Stimulated activated CD8-positive, alpha-beta memory T cell treated with anti-CD3 and anti-CD28 coated beads, Interleukin-15, amount 100 ng/mL, for 24 hours (primary cell): ENCODE data around the gene NOSIP.

Experiments used
- DNase-seq: peaks from one replicate; pipeline ENCODE4 v3.0.0-alpha.2; 2020; ENCODE audit warnings: low read depth

NOSIP gene

DNA sequence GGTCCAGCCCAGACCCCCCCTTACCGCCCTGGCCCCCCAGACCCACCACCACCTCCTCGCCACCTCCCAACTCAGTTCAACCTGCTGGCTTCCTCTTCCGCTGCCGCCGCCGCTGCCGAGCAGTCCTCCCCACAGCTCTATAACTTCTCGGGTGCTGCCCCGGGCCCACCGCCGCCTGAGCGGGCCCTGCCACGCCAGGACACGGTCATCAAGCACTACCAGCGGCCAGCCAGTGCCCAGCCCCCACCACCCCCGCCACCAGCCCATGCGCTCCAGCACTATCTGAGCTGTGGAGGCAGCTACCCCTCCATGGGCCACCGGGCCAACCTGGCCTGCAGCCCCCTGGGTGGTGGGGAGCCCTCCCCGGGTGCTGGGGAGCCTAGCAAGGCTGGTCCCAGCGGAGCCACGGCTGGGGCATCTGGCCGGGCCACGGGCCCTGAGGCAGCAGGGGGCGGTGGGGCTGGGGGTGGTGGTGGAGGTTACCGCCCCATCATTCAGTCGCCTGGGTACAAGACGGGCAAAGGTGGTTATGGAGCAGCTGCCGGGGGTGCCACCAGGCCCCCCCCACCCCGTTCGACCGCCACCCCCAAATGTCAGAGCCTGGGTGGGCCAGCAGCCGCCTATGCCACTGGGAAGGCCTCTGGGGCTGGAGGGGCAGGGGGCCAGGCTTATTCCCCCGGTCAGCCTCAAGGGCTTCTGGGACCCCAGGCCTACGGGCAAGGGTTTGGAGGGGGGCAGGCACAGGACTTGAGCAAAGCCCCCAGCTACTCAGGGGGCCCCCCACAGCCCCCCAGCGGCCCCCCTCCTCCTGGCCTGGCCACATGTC, 14.8 kb upstream of the NOSIP start:
- DNase-seq: no peak

- no peak for DNase-seq
These were observed 14.0 kb upstream of the NOSIP start for GRCh38 chr19:49594157-49594992.

- DNase-seq: peak; percentile 80
These were observed 13.1 kb upstream of the NOSIP start for GRCh38 chr19:49593233-49594113.

DNA sequence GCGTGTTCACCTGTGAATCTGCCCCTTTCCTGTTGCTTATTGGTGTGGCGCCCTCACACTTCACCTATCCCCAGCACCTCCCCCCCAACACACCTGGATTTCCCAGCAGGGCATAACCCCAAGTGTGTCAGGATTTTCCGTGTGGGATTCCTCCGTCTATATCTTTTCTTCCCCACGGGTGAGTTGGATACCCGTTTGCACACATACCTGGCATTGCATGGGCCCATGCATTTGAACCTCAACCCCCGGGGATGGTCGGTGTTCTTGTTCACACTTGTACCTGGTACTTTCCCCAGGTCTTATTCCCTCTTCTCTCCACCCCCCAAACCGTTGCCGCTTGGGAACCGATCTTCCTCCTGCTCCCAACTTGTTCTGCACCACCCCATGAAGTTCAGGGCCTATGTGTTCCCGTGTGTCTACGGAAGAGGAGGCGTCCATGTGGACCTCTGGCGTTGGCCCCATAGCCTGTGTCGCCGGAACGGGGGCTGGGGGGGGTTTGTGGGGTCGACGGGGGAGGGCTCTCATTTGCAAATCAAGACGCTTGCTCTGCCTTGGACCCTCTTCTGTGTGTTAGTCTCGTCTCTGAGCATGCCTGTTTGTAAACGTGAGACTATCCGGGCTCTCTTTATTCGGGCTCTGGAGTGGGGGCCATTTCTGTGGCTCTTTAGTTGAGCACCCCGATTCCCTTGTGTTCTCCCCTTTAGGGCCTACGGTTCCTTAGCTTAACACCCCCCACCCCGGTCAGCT, 12.3 kb upstream of the NOSIP start:
- DNase-seq: no peak

- DNase-seq: no peak
These were observed 11.6 kb upstream of the NOSIP start for GRCh38 chr19:49591731-49592485.

GRCh38 chr19:49590971-49591730, 10.8 kb upstream of the NOSIP start, which contains the start of gene PRR12:
TSS of gene PRR12 (plus strand) at chr19:49591182. CDS start at chr19:49591655, 473 bp downstream.
- DNase-seq: peak; percentile 54

- DNase-seq: peak; percentile 69
These were observed 10.0 kb upstream of the NOSIP start for GRCh38 chr19:49590071-49590970.

- no peak for DNase-seq
These were observed 9.1 kb upstream of the NOSIP start for GRCh38 chr19:49589502-49589905.

GRCh38 chr19:49588365-49589122, 8.2 kb upstream of the NOSIP start:
- DNase-seq: no peak

- DNase-seq: no peak
These were observed 6.9 kb upstream of the NOSIP start for GRCh38 chr19:49587227-49587626.

DNA sequence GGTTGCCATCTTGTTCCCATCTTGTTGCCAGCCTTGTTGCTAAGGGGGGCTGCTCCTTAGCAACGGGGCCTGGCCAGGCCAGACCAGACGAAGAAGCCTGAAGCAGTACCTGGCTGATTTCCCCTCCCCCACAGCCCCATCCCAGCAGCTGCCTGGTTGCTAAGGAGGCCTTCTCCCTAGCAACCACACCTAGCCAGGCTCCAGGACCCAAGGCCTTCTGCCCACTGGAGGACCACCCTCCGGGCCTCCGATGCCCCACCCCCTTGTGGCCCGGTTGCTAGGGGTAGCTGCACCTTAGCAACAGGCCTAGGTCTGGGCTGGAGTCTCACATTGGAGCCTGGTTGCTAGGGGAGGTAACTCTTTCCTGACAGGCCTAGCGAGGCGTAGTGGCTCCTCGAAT, 4.7 kb upstream of the NOSIP start:
- no peak for DNase-seq

- no peak for DNase-seq
These were observed 2.9 kb upstream of the NOSIP start for GRCh38 chr19:49583239-49583638.

DNA sequence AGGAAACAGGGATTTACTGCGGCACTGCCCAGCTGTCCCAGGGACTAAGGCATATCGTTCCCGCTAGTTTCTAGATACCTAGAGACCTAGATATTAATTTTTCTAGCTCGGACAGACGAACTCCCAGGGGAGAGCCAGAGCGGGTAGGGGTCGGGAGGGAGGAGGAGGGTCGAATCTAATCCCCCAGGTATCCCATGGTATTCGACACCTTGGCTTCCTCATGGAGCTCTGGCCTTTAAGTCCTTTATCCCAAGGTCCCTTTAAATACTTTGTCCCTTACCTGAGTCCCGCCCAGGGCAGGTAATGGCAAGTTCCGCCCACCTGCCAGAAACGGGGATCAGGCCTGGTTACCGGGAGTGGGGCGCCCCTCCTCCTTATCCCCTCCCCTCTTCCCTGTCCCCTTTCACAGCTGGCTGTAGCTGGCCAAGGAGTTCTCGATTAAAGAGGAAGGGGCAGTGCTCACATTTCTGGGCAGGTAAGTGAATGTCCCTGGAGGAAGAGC, 702 bp upstream of the NOSIP start, which contains the start of gene PRRG2:
TSS of gene PRRG2 (plus strand) at position 310 of the 502 bp plus-strand sequence. CDS start 1,904 bp downstream, outside the sequence.
- DNase-seq: no peak

DNA sequence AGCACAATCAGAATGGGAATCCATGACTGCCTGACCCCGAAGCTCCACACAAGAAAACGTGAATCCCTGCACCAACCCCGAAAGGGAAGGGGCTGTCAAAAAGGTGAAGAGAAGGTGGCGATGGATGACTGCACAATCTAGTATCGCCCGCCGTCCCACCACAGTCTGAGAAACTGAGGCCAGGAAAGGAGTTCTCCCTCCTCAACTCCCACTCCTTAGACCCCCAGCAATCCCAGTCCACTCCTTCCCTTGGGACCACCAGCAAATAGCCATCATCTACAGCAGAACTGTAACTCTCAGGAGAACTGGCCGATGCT, 451 bp downstream of the NOSIP start:
- DNase-seq: no peak

GRCh38 chr19:49579193-49579592, 1.2 kb downstream of the NOSIP start:
- DNase-seq: no peak

DNA sequence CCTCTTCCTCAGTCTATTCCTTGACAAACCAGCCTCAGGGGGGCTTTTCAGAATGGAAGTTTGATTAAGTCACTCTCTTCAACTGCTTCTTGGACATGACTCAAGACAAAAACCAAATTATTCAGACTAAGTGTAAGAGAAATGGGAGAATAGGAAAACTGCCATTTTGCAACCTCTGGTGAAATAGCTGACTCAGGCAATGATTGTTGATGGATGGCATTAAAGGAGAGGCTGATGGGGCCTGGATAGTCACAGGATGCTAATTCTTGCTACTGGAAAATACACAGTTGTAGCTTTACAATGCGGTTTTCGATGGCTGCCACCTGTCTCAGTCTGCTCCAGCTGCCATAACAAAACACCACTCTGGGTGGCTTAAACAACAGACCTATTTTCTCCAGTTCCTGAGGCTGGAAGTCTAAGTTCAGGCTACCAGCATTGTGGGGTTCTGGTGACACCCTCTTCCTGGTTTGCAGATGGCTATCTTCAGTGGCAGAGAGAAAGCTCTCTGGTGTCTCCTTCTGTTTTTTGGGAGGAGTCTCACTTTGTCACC, 6.1 kb downstream of the NOSIP start:
- no peak for DNase-seq

DNA sequence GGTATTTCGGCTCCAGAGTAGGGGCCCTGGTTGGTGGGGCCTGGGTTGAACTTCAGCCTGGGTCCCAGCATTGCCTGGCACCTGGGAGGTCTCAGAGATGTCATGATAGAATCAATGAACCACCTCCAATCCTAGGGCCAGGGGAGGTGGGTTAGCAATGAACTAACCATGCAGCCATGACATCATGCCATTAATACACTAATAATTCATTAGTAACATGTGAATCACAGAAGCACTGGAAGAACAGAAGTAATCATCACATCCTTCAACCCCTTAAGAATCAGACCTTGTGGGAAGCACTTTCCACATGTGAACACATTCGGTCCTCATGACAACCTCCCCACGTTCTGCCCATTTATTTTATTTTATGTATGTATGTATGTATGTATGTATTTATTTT, 6.9 kb downstream of the NOSIP start:
- no peak for DNase-seq

DNA sequence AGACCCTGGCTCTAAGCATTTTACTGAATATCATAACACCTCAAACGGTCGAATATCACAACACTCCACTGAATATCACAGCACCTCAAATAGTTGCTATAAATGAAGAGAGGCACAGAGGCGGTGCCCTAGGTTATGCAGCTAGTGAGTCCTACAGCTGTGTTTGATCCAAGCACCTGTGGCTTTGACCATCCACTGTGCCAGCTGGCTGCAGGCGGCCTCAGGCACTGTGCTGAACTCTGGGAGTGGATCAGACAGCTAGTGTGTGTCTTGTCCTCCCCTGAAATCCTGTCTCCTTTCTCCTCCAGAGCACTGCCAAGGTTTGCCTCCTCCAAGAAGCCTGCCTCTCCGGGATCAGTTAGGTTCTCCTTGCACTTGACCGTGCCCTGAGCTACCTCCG, 7.3 kb downstream of the NOSIP start:
- no peak for DNase-seq
